ENCODE results near the gene GRM7. TPM values are rescaled to one million over a fixed set of nuclear protein-coding genes. Genes with fewer than 3 reads are reported as not detected.

Gene GRM7
- total and polyA plus RNA-seq, 8 donors: 0.05 to 2.2 TPM; not detected in 6

DNA sequence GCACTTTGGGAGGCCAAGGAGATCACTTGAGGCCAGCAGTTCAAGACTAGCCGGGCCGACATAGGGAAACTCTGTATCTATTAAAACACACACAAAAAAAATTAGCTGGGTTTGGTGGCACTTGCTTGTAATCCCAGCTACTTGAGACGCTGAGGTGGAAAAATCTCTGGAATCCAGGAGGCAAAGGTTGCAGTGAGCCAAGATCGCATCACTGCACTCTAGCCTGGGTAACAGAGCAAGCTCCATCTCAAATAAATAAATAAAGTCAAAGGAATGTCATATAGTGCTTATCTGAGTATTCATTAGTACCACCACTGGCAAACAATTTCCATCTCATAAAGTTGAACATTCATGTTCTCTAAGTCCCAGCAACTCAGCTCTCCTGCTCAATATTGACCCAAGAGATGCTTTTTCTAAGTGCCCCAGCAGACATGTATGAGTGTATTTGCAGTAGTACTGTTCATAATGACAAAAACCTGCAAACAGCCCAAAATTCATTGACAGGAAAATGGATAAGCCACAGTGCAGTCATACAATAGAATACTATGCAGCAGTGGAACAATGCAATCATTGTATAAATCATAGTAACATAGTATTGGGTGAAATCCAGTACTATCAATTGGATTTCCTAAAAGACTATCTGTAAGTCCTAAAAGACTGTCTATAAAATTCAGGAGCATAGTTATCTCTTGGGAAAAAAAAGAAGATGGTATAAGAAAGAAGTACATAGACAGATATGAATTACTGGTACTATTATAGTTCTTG is 889.2 kb downstream of the GRM7 start:
- no peaks in the 10 kb centered on the region for H3K36me3 ChIP-seq
- no peak overlapping the region for H3K4me3 ChIP-seq
- intact Hi-C loops (cut with DNase I; ENCODE audit: low total_unique reads): no loop called here
- H3K27ac ChIP-seq: no peak overlapping the region
- whole genome bisulfite sequencing, 5 donors: 66 to 82% (median 79%) methylated on average over 4 of the region's 4 CpGs
- H3K27me3 ChIP-seq: no peaks in the 10 kb centered on the region
- TF ChIP-seq POLR2A (IDR thresholded peaks at IDR 0.05) (no peak), POLR2AphosphoS5 (IDR thresholded peaks at IDR 0.05) (no peak), EP300 (IDR thresholded peaks at IDR 0.05) (no peak)
- TF ChIP-seq, protein P1, sequence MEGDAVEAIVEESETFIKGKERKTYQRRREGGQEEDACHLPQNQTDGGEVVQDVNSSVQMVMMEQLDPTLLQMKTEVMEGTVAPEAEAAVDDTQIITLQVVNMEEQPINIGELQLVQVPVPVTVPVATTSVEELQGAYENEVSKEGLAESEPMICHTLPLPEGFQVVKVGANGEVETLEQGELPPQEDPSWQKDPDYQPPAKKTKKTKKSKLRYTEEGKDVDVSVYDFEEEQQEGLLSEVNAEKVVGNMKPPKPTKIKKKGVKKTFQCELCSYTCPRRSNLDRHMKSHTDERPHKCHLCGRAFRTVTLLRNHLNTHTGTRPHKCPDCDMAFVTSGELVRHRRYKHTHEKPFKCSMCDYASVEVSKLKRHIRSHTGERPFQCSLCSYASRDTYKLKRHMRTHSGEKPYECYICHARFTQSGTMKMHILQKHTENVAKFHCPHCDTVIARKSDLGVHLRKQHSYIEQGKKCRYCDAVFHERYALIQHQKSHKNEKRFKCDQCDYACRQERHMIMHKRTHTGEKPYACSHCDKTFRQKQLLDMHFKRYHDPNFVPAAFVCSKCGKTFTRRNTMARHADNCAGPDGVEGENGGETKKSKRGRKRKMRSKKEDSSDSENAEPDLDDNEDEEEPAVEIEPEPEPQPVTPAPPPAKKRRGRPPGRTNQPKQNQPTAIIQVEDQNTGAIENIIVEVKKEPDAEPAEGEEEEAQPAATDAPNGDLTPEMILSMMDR (IDR thresholded peaks at IDR 0.05): no peak
- no peaks in the 10 kb centered on the region for H3K9me3 ChIP-seq
- DNase-seq: no peak
- H3K4me1 ChIP-seq: no peaks in the 10 kb centered on the region

- TF ChIP-seq EP300 (IDR thresholded peaks at IDR 0.05): no peak
- TF ChIP-seq POLR2AphosphoS5 (IDR thresholded peaks at IDR 0.05): no peak
- TF ChIP-seq, protein P1 (IDR thresholded peaks at IDR 0.05): no peak
- no peak for TF ChIP-seq POLR2A (IDR thresholded peaks at IDR 0.05)
- 74 to 89% (median 81%) methylated on average over 1 of the region's 1 CpG for WGBS, 5 donors
- intact Hi-C loops (cut with DNase I; ENCODE audit: low total_unique reads): no loop called here
- Histone ChIP-seq H3K4me3 (no peak overlapping the region), H3K9me3 (no peaks in the 10 kb centered on the region), H3K36me3 (no peaks in the 10 kb centered on the region), H3K4me1 (no peaks in the 10 kb centered on the region), H3K27ac (no peak overlapping the region), H3K27me3 (no peaks in the 10 kb centered on the region)
- no peak for DNase-seq
Observed at GRCh38 chr3:7752005-7752404, 891.1 kb downstream of the GRM7 start.

- intact Hi-C loops (cut with DNase I; ENCODE audit: low total_unique reads): no loop called here
- Histone ChIP-seq H3K4me3 (no peak overlapping the region), H3K9me3 (no peaks in the 10 kb centered on the region), H3K27ac (no peak overlapping the region), H3K4me1 (no peaks in the 10 kb centered on the region), H3K36me3 (no peaks in the 10 kb centered on the region), H3K27me3 (no peaks in the 10 kb centered on the region)
- DNase-seq: peak in 1 of 2 donors; percentile 3
- 62 to 80% (median 74%) methylated on average over 4 of the region's 4 CpGs for WGBS, 5 donors
- TF ChIP-seq, protein P1 (IDR thresholded peaks at IDR 0.05): no peak
- no peak for TF ChIP-seq EP300 (IDR thresholded peaks at IDR 0.05)
- no peak for TF ChIP-seq POLR2A (IDR thresholded peaks at IDR 0.05)
- TF ChIP-seq POLR2AphosphoS5 (IDR thresholded peaks at IDR 0.05): no peak
Observed at GRCh38 chr3:7754653-7755441, 893.9 kb downstream of the GRM7 start.

DNA sequence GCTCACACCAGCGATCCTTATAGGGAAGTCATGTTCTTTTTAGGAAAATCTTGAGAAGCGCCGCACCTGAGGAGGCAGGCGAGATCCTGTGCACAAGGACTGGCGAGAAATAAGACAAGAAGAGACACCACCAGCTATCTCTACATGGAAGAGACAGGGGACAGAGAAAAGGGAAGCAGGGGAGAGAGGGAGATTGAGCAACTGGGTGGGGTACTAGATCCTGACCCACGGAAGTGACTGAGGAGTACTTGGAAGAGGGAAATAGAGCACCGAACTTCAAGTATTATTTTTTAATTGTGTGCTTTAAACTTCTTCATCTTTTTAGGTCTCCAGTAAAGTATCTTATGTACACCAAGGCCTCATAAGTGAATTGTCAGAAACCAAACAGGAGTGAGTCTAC is 898.7 kb downstream of the GRM7 start:
- 91 to 98% (median 92%) methylated on average over 7 of the region's 7 CpGs for WGBS, 5 donors
- intact Hi-C loops (cut with DNase I; ENCODE audit: low total_unique reads): no loop called here
- H3K36me3 ChIP-seq: no peaks in the 10 kb centered on the region

More for the DNA sequence above, 898.7 kb downstream of the GRM7 start:
- no peaks in the 10 kb centered on the region for H3K27me3 ChIP-seq
- H3K9me3 ChIP-seq: no peaks in the 10 kb centered on the region
- H3K4me3 ChIP-seq: no peak overlapping the region
- H3K27ac ChIP-seq: no peak overlapping the region
- DNase-seq: no peak
- H3K4me1 ChIP-seq: no peaks in the 10 kb centered on the region
- TF ChIP-seq EP300 (IDR thresholded peaks at IDR 0.05) (no peak), POLR2A (IDR thresholded peaks at IDR 0.05) (no peak), POLR2AphosphoS5 (IDR thresholded peaks at IDR 0.05) (no peak)
- TF ChIP-seq, protein P1 (IDR thresholded peaks at IDR 0.05): no peak
